HL-60 (cell line): Measurements from ENCODE around the gene CLEC14A.

ENCODE experiments used
- DNase-seq, 2 experiments: peaks; one replicate each; pipeline ENCODE4 v3.0.0-alpha.2; 2010 to 2020; ENCODE audit warnings: low read depth in 1 of 2, low spot score in 1 of 2
- H3K27ac ChIP-seq: fragments of 250-450 bp; sonication (Bioruptor Pico); replicated peaks from 2 replicates; pipeline ENCODE4 v1.5.1; 2020; ENCODE audit warnings: mild to moderate bottlenecking, moderate library complexity
- H3K27me3 ChIP-seq: fragments of 250-450 bp; sonication (Bioruptor Pico); 2 replicates; pipeline ENCODE4 v1.5.1; 2021; ENCODE audit warnings: mild to moderate bottlenecking, moderate library complexity; ENCODE audit not compliant: insufficient read depth, poor library complexity, severe bottlenecking
- H3K4me3 ChIP-seq: replicated peaks from 2 replicates; pipeline ENCODE4 v1.5.1; 2011; ENCODE audit warnings: mild to moderate bottlenecking, control low read depth, low read length; ENCODE audit not compliant: insufficient read depth
- GABPA ChIP-seq: IDR thresholded peaks from 2 replicates; pipeline ENCODE4 v1.6.1; 2012; ENCODE audit warnings: low read depth
- POLR2AphosphoS5 ChIP-seq: IDR thresholded peaks from 2 replicates; pipeline ENCODE4 v1.6.1; 2012; ENCODE audit warnings: low read depth
- REST ChIP-seq: IDR thresholded peaks from 2 replicates; pipeline ENCODE4 v1.6.1; 2012; ENCODE audit warnings: low read depth; ENCODE audit not compliant: insufficient replicate concordance
- SPI1 ChIP-seq: IDR thresholded peaks from 2 replicates; pipeline ENCODE4 v1.6.1; 2012; ENCODE audit warnings: low read depth, mild to moderate bottlenecking, borderline replicate concordance
- TF ChIP-seq, protein P1 (sequence below): IDR thresholded peaks from one replicate; pipeline ENCODE4 v1.5.1; 2011; ENCODE audit warnings: low read length, control low read depth, inconsistent platforms; ENCODE audit not compliant: insufficient read depth

CLEC14A gene

DNA sequence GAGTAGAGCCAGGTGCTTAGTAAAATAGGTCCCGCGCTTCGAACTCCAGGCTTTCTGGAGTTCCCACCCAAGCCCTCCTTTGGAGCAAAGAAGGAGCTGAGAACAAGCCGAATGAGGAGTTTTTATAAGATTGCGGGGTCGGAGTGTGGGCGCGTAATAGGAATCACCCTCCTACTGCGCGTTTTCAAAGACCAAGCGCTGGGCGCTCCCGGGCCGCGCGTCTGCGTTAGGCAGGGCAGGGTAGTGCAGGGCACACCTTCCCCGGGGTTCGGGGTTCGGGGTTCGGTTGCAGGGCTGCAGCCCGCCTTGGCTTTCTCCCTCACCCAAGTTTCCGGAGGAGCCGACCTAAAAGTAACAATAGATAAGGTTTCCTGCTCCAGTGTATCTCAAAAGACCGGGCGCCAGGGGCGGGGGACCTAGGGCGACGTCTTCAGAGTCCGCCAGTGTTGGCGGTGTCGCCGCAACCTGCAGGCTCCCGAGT, 44.6 kb downstream of the CLEC14A start:
- TF ChIP-seq GABPA (no peak), REST (no peak), SPI1 (no peak), POLR2AphosphoS5 (no peak)
- TF ChIP-seq, protein P1, sequence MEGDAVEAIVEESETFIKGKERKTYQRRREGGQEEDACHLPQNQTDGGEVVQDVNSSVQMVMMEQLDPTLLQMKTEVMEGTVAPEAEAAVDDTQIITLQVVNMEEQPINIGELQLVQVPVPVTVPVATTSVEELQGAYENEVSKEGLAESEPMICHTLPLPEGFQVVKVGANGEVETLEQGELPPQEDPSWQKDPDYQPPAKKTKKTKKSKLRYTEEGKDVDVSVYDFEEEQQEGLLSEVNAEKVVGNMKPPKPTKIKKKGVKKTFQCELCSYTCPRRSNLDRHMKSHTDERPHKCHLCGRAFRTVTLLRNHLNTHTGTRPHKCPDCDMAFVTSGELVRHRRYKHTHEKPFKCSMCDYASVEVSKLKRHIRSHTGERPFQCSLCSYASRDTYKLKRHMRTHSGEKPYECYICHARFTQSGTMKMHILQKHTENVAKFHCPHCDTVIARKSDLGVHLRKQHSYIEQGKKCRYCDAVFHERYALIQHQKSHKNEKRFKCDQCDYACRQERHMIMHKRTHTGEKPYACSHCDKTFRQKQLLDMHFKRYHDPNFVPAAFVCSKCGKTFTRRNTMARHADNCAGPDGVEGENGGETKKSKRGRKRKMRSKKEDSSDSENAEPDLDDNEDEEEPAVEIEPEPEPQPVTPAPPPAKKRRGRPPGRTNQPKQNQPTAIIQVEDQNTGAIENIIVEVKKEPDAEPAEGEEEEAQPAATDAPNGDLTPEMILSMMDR: no peak
- no peak overlapping the region for H3K4me3 ChIP-seq
- DNase-seq: no peak
- H3K27me3 ChIP-seq: peaks cover 17% of the 10 kb centered on the region
- H3K27ac ChIP-seq: no peak overlapping the region

DNA sequence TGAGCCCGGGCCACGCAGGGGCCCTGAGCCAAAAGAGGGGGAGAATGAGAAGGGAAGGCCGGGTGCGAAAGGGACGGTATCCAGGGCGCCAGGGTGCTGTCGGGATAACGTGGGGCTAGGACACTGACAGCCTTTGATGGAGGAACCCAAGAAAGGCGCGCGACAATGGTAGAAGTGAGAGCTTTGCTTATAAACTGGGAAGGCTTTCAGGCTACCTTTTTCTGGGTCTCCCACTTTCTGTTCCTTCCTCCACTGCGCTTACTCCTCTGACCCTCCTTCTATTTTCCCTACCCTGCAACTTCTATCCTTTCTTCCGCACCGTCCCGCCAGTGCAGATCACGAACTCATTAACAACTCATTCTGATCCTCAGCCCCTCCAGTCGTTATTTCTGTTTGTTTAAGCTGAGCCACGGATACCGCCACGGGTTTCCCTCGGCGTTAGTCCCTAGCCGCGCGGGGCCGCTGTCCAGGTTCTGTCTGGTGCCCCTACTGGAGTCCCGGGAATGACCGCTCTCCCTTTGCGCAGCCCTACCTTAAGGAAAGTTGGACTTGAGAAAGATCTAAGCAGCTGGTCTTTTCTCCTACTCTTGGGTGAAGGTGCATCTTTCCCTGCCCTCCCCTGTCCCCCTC, 45.2 kb downstream of the CLEC14A start:
- H3K4me3 ChIP-seq: no peak overlapping the region
- no peak for DNase-seq
- H3K27me3 ChIP-seq: peaks cover 17% of the 10 kb centered on the region
- TF ChIP-seq, protein P1: no peak
- TF ChIP-seq POLR2AphosphoS5 (no peak), SPI1 (no peak), GABPA (no peak), REST (no peak)
- H3K27ac ChIP-seq: no peak overlapping the region

DNA sequence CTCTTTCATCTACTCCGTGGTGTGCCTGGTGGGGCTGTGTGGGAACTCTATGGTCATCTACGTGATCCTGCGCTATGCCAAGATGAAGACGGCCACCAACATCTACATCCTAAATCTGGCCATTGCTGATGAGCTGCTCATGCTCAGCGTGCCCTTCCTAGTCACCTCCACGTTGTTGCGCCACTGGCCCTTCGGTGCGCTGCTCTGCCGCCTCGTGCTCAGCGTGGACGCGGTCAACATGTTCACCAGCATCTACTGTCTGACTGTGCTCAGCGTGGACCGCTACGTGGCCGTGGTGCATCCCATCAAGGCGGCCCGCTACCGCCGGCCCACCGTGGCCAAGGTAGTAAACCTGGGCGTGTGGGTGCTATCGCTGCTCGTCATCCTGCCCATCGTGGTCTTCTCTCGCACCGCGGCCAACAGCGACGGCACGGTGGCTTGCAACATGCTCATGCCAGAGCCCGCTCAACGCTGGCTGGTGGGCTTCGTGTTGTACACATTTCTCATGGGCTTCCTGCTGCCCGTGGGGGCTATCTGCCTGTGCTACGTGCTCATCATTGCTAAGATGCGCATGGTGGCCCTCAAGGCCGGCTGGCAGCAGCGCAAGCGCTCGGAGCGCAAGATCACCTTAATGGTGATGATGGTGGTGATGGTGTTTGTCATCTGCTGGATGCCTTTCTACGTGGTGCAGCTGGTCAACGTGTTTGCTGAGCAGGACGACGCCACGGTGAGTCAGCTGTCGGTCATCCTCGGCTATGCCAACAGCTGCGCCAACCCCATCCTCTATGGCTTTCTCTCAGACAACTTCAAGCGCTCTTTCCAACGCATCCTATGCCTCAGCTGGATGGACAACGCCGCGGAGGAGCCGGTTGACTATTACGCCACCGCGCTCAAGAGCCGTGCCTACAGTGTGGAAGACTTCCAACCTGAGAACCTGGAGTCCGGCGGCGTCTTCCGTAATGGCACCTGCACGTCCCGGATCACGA, 46.0 kb downstream of the CLEC14A start:
- no peak for DNase-seq
- TF ChIP-seq SPI1 (no peak), REST (no peak), POLR2AphosphoS5 (no peak), GABPA (no peak)
- TF ChIP-seq, protein P1: no peak
- Histone ChIP-seq H3K27ac (no peak overlapping the region), H3K27me3 (peaks cover 17% of the 10 kb centered on the region), H3K4me3 (no peak overlapping the region)
